ENCODE results near the gene DNAH10.

GRCh38 chr12:123828120-123828519 lies 66.0 kb downstream of the DNAH10 start:
- TF ChIP-seq EZH2 (IDR thresholded peaks at IDR 0.05; ENCODE audit: insufficient read depth, poor library complexity, severe bottlenecking) (no peak), EZH2phosphoT487 (IDR thresholded peaks at IDR 0.05; ENCODE audit: insufficient read depth, low read depth) (no peak)
